ENCODE results near the gene WWP2. TPM values are rescaled to one million over a fixed set of nuclear protein-coding genes. Genes with fewer than 3 reads are reported as not detected.

WWP2 gene
- polyA plus RNA-seq, 1 donor from 2014 or later = 11.9 TPM

- no peaks in the 10 kb centered on the region for H3K27me3 ChIP-seq (ENCODE audit: insufficient read depth, low read depth, low read length)
- H3K36me3 ChIP-seq (ENCODE audit: insufficient read depth, low read length) = no peaks in the 10 kb centered on the region
- no peaks in the 10 kb centered on the region for H3F3A ChIP-seq (ENCODE audit: insufficient read depth, low read length, poor library complexity, severe bottlenecking)
- H3K9me3 ChIP-seq (ENCODE audit: low read length) = peaks cover 7% of the 10 kb centered on the region
- no peak overlapping the region for H3K4me3 ChIP-seq (ENCODE audit: low read length)
- TF ChIP-seq EP300 (conservative IDR thresholded peaks at IDR 0.05; ENCODE audit: poor library complexity, severe bottlenecking) (no peak), RAD21 (conservative IDR thresholded peaks at IDR 0.05) (no peak), REST (IDR thresholded peaks at IDR 0.05; ENCODE audit: borderline replicate concordance) (no peak), TAF1 (IDR thresholded peaks at IDR 0.05; ENCODE audit: low read depth) (no peak), CTCF (IDR thresholded peaks at IDR 0.05; ENCODE audit: poor library complexity, severe bottlenecking) (no peak), EZH2 (IDR thresholded peaks at IDR 0.05; ENCODE audit: borderline replicate concordance, insufficient read depth, low read length, poor library complexity, severe bottlenecking) (no peak), POLR2AphosphoS5 (IDR thresholded peaks at IDR 0.05) (no peak), SMC3 (conservative IDR thresholded peaks at IDR 0.05; ENCODE audit: poor library complexity) (no peak), MXI1 (conservative IDR thresholded peaks at IDR 0.05; ENCODE audit: poor library complexity, severe bottlenecking) (no peak)
- H3K79me2 ChIP-seq (replicated peaks; ENCODE audit: insufficient read depth, low read length) = no peaks in the 10 kb centered on the region
- H3K4me2 ChIP-seq (ENCODE audit: low read length) = no peak overlapping the region
- H3K9ac ChIP-seq (ENCODE audit: low read length) = no peak overlapping the region
- no peak overlapping the region for H3K27ac ChIP-seq (ENCODE audit: low read length)
- H4K20me1 ChIP-seq (ENCODE audit: insufficient read depth) = no peaks in the 10 kb centered on the region
- H2AFZ ChIP-seq (ENCODE audit: low read depth, low read length) = no peak overlapping the region
- H3K9me2 ChIP-seq (ENCODE audit: insufficient read depth, low read length) = no peaks in the 10 kb centered on the region
These were observed 111.7 kb downstream of the WWP2 start for GRCh38 chr16:69873783-69874182.

DNA sequence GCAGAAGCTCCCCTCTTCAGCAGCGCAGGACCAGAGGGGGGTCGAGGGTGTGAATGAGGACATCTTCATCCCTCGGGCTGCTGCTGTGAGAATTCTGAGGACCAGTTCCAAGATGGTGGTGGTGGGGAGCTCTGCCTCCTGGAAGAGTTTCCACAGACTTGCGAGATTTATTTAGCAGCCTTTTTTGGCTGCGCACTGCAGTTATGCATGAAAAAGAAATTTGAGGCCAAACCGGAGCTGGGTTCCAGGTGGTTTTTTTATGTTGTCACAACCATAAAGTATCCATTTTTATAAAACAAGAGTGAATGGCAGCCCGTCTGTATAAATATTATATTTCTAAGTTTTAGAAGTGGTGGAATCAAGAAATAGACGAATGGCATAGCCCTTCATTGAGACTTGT, 112.1 kb downstream of the WWP2 start:
- TF ChIP-seq MXI1 (conservative IDR thresholded peaks at IDR 0.05; ENCODE audit: poor library complexity, severe bottlenecking) = no peak
- TF ChIP-seq SMC3 (conservative IDR thresholded peaks at IDR 0.05; ENCODE audit: poor library complexity) = no peak
- TF ChIP-seq POLR2AphosphoS5 (IDR thresholded peaks at IDR 0.05) = no peak
- Histone ChIP-seq H2AFZ (ENCODE audit: low read depth, low read length) (no peak overlapping the region), H3K27ac (ENCODE audit: low read length) (no peak overlapping the region), H3K4me2 (ENCODE audit: low read length) (no peak overlapping the region), H3K9me2 (ENCODE audit: insufficient read depth, low read length) (no peaks in the 10 kb centered on the region), H3K9me3 (ENCODE audit: low read length) (peaks cover 7% of the 10 kb centered on the region), H3K4me3 (ENCODE audit: low read length) (no peak overlapping the region), H3K79me2 (replicated peaks; ENCODE audit: insufficient read depth, low read length) (no peaks in the 10 kb centered on the region), H4K20me1 (ENCODE audit: insufficient read depth) (no peaks in the 10 kb centered on the region), H3K9ac (ENCODE audit: low read length) (no peak overlapping the region), H3K27me3 (ENCODE audit: insufficient read depth, low read depth, low read length) (no peaks in the 10 kb centered on the region), H3K36me3 (ENCODE audit: insufficient read depth, low read length) (no peaks in the 10 kb centered on the region), H3F3A (ENCODE audit: insufficient read depth, low read length, poor library complexity, severe bottlenecking) (no peaks in the 10 kb centered on the region)
